GM19043 (cell line): ENCODE data around the gene CHMP1B.
"Not testable (repeated sequence)": the region's sequence is repeated elsewhere in the genome, so short reads cannot be mapped to it uniquely, and the experiment has no call there.

Source experiments
- ATAC-seq: cut with Tn5 transposase; IDR thresholded peaks from one replicate; pipeline ENCODE4 v1.9.1; 2021; ENCODE audit warnings: low read depth; ENCODE audit not compliant: unreplicated experiment

The CHMP1B gene

DNA sequence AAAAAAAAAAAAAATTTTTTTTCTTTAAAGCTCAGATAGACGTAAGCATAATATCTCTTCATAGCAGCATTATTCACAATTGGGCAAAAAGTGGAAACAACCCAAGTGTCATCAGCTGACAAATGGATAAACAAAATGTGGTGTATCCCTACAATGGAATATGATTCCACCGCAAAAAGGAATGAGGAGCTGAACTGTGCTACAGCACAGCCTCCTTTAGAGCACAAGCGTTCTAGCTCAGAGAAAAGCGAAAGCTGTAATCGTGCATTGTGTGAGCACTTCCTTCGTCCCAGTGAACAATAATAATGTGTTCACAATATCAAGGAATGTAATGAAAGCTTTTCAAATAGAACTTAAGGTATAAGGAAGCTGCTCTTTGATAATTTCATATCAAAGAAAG, 11.7 kb upstream of the CHMP1B start:
- ATAC-seq: no peak

DNA sequence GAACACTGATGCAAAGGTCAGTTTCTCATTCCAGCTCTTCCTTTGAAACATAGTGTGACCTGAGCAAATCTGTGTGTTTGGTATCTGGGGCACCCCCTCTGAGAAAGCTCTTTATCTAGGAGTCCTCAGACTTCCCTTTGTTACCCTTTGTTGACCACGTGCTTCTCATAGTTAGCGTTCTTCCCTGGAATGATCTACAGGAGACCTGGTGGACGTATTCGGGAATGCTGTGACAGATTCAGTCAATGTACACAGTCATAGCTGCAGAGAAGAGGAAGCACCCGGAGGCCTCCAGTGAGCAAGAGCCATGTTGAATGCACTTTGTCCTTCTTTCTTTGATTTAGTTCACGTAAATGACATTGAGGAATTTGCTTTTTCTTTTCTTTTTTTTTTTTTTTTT, 10.7 kb upstream of the CHMP1B start:
- no peak for ATAC-seq

DNA sequence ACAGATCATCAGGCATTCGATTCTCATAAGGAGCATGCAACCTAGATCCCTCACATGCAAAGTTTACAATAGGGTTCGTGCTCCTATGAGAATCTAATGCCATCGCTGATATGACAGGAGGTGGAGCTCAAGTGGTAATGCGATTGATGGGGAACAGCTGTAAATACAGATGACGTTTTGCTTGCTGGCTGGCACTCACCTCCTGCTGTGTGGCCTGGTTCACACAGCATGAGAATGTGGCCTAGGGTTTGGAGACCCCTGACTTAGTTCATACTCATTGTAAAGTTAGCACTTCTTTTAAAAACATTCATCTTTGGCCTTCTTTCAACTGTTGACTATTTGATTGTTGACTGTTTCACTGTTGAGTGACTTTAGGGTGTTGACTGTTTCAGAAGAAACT, 8.7 kb upstream of the CHMP1B start:
- ATAC-seq: no peak

DNA sequence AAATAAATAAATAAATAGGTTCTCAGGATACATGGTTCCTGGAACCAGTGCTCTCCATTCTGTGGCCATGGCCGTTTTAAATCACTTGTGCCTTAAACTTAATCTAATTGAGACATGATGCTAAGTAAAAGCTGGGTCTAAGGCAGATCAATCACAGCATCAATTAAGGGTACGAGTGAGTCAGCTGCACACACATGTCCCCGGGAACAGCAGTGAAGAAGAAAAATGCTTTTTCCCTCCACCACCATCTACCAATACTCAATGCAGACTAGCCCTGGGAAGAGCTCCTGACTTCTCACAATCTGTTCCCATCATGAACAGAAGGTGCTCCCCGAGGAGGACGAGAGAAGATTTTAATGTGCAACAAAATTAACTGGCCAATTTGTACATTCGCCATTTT, 6.8 kb upstream of the CHMP1B start:
- no peak for ATAC-seq

DNA sequence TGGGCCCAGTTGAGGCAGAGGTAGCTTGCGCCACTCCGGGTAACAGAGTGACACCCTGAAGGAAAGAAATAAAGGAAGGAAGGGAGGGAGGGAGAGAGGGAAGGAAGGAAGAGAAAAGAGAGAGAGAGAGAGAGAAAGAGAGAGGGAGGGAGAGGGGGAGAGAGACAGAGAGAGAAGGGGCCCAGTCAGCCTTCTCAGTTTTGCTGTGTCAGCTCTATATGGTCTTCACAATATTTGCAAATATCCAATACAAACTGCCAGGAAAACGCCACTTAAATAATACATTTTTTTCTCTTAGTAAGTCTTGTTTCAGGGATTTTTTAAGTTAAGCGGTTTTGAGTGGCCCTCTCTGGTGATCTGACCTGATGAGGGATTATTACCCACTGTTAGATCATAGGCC, 5.6 kb upstream of the CHMP1B start:
- no peak for ATAC-seq

DNA sequence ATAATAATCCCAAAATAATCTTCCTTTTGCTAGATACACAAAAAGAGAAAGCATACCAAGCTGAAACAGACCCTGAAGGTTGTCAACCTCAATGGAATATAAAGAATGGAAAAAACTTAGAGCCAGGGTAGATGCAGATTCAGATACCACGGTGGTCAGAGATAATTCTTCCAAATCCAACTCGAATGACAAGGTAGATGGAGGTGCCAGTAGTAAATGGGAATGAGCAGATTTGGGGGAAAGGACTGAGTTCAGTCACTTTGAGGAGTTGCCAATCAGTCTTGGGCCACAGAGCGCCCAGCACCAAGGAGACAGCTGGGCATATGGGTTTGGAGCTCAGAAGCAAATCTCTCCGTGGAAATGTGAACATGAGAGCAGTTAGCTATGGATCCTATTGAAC, 3.4 kb upstream of the CHMP1B start:
- ATAC-seq: no peak

DNA sequence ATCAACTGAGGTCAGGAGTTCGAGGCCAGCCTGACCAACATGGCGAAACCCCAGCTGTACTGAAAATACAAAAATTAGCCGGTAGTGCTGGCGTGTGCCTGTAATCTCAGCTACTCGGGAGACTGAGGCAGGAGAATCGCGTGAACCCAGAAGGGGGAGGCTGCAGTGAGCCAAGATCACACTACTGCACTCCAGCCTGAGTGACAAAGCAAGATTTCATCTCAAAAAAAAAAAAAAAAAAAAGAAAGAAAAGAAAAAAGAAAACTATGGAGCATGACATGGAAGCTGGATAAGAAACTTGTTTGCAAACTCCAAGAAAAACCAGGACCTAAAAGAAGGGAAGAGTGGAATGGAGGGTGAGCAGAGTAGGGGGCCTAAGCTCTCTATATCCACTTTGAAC, 1.9 kb upstream of the CHMP1B start:
- no peak for ATAC-seq

DNA sequence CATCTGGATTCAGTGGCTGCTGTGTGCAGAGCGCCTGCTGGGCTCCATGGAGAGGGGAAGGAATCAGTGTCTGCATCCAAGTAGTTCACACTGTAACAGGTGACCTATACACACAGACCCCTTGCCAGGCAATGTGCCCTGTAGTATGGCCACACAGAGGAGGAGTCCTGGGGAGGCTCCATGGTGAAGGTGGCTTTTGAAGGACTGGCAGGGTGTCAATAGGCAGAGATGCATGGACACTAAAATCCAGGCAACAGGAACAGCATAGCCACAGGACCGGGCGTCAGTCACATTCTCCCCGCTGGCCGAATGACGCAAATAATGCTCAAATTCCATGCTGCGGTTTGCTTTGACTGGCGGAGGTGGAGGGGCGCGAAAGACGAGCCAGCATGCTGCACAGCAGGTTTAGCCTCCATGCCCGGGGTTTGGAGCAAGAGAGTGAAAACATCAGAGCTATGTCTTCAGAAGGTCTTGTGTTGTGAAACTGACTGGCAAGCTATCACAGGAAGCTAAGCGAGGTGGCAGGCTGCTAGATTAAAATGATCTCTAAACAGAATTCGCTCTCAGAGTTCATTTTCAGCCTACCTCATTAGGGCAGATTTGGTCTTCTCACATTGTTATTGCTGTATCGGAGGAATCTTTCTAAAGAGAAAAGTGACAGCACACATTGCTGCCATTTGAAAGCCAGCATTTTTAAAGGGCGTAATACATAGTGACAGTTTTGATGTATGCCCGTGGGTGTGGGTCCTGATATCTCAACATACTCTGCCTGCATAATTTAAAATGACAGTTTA, 1.2 kb upstream of the CHMP1B start:
- no peak for ATAC-seq

DNA sequence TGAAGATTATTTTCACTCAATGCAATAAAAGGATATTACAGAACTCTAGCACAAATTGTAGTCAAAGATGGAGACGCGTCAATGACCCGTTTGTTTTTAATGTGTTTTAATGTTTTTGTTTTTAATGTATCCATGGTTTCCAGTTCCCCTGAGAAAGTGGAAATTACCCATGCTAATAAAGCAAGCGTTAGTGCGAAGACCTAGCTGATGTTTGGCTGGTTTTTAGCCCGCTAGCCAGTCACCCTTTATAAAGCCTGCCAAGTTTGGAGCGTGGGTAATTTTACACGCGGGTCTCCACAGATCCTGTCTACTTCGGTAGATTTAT, 430 bp upstream of the CHMP1B start:
- peak; percentile 23 for ATAC-seq

DNA sequence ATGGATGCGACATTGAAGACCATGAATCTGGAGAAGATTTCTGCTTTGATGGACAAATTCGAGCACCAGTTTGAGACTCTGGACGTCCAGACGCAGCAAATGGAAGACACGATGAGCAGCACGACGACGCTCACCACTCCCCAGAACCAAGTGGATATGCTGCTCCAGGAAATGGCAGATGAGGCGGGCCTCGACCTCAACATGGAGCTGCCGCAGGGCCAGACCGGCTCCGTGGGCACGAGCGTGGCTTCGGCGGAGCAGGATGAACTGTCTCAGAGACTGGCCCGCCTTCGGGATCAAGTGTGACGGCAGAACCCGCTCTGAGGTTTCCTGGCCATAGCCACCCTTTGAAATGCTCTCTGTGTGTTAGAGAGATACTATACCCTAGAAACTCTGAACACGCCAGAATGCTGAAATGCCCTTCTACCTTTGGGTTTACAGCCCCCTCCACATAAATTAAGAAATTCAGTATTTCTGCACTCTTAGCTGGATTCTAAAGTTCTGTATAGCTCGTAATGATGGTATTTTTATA, 659 bp downstream of the CHMP1B start:
- no peak for ATAC-seq

DNA sequence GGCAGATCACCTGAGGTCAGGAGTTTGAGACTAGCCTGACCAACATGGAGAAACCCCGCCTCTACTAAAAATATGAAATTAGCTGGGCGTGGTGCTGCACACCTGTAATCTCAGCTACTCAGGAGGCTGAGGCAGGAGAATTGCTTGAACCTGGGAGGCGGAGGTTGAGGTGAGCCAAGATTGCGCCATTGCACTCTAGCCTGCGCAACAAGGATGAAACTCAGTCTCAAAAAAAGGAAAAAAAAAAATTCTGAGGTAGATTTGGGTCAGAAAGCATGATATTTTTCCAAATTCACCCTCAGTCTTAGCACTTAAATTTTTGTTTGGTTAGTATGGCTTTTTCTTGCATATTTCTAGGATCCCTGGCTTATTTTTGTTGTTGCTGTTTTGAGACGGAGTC, 3.3 kb downstream of the CHMP1B start:
- not testable (repeated sequence) for ATAC-seq

DNA sequence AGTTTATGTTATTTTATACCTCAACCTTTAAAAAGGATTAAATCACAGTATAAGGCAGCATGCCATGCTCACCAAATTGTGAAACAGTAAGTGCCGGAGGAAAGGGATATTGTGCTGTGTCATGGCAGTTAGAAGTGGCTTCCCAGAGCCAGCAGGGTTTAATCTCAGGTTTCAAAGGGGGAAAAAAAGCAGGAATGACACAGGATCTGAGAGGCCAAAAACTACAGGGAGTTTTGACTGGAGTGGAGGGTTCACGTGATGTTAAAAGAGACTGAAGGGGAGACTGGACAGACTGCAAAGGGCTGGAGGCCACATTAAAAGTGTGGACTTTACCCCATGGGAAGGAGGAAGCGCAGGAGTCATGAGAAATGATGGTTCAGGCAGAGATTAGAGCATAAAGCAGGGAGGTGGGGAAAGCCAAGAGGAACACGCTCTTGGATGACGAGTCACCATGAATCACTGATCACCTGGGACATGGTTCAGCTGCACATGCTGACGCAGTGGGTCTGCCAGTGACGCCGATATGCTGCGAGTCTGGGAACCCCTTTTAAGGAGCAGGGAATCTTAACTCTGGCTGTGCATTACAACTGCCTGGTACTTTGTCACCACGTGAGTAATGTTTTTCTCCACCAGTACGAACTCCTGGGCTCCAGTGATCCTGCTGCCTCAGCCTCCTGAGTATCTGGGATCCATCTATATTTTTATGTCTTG, 6.1 kb downstream of the CHMP1B start:
- no peak for ATAC-seq

DNA sequence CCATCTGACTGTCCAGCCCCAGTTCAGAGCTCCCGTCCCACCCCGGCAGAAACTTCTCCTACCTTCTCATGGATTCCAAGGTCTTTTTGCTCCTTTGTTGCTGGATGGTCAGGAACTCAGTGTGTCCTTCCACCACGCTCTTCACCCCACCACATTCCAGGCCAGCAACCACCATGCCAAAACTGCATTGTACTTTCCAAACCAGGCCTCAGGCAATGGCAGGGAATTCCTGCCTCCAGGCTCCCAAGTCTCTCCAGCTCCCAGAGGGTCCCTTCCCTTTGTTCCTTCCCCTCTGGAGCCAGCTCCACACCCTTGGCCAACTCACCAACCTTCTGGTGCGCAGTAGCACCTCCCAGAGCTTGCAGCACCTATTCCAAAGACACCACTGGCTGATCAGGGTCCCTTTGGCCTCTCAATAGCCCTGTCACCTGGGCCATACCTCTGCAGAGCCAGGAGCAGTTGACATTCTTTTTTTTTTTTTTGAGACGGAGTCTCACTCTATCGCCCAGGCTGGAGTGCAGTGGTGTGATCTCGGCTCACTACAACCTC, 8.1 kb downstream of the CHMP1B start:
- ATAC-seq: no peak

DNA sequence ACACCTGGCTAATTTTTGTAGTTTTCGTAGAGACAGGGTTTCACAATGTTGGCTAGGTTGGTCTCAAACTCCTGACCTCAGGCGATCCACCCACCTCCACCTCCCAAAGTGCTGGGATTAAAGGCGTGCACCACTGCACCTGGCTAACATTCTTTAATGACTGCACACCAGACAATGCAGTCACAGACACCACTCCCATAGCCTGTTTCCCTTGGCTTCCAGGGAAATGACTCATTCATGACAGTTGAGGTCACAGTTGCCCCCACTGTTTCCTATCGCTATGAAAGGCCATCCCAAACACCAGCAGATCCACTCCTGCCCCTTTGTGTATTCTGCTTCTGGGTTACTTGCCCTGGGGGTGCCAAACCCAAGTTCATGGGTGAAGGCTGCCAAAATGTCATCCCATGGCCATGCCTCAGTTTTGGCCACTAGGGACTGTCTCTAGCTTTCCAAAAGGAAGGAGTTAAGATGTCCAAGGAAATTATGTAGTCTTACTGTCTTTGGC, 8.7 kb downstream of the CHMP1B start:
- no peak for ATAC-seq

DNA sequence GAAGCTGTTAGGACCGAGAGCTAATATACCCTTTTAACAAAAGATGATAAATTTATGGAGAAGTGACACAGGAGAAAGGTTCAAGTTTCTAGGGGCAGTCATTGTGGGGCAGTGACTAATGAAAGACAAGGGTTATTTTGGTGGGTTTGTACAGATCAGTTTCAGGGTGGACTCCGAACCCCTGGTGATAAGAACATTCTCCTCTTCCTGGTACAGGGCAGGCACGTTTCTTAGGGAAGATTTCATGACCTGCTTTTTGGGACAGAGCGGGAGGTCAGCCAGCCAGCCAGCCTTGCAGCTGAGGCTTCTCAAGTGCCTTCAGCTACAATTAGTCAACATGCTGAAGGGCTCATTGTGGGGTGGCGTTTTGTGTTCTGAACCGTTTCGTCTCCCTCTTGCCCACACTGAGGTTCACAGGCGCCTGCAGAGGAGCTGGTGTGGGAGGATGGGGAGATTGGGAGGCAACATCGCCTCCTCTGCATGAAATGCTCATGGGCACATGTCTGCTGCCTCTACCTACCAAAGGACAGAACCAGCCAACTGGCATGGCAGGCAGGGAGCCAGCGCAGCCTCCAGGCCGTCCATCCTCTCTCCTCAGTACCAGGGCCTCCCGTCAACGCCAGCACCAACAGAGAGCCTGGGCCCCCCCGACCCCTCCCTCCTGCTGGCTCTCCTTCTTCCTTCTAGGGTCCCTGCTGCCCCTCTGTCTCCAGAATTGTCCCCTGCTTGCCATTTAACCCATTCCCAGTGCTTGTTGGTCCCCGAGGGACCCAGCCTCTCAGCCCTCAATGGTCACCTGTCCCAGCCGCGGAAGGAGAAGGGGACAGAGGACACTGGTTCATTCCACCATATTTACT, 9.6 kb downstream of the CHMP1B start:
- ATAC-seq: no peak

DNA sequence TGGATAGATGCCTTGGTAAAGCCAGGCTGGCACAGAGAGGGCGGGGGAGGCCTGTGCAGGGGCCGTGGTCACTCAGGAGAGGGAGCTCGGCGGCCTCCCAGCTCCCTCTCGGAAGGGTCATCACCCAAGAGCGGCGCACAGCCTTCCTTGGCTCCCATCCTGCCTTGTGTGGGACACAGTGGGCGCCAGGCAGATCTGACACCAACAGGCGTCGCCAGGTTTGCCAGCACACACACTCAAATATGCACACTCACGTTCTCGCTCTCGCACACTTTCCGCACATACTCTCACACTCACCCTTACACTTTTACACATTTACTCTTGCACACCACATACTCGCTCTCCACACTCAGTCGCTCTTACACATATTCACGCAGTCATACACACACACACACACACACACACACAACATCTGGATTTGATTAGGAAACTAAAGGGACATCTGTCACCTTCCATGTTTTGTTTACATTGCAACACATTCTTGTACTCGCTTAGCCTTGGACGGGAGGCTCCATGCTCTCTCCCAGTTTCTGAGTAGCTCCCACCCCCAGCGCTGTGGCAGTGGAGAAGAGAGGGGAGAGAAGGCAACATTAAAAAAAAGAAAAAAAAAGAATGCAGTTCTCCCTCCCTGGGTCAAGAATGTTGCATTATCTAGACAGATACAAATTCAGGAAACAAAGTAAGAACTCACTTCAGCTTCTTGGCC, 10.5 kb downstream of the CHMP1B start:
- no peak for ATAC-seq

DNA sequence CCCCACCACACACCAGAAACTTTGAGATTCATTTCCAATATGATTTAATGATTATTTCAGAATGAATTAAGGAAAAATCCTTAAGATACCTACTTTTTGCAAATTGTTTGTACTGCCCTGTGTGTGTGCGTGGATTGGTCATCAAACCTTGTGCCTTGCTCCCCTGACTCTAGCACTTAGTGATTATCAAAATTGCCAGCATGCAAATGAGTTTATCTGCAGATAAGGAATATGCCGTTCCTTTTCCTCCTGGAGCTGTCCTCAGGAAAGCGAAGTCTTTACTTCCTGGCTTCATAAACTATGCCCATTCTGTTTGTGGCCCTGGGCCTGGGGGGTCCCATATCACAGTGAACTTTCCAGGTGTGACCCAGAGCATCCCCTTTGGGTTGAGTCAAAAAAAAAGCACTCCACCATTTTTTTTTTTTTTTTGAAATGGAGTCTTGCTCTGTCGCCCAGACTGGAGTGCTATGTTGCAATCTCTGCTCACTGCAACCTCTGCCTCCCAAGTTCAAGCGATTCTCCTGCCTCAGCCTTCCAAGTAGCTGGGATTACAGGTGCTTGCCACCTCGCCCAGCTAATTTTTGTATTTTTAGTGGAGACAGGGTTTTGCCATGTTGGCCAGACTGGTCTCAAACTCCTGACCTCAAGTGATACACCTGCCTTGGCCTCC, 11.4 kb downstream of the CHMP1B start:
- ATAC-seq: no peak

DNA sequence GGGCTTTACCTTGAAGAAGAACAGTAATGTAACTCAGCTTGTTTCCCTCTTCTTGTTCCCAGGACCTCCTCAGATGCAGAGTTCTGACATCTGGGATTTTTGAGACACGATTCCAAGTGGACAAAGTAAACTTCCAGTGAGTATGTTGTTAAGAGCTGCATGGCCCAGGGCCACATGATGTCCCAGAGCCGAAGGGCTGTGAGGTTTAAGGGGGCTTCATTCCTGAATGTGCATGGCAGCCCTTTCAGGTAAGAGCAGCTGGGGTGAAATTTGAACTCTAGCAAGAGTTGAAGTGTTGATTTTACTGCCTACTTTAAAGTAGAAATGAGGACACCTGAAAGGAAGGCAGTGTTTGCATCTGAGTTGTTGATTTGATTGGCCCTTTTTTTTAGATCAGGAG, 13.3 kb downstream of the CHMP1B start:
- ATAC-seq: no peak

DNA sequence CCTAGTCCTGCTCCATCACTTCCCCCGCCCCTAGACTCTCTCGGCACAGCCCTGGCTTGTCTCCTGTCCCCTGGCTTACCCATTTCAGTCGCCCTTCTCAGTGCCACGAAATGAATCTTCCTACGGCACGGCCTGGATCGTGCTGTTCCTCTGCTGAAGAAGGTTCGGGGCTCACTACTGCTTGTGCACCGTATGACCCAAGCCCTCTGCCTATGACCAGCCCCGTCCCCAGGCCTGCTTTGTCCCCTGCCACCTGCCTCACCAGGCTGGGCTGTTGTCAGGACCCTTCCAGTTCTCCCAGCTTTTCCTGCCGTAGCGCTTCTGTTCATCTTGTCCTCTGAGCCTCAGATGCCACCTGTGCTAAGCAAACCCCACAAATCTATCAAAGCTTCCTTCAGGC, 13.9 kb downstream of the CHMP1B start:
- ATAC-seq: no peak

DNA sequence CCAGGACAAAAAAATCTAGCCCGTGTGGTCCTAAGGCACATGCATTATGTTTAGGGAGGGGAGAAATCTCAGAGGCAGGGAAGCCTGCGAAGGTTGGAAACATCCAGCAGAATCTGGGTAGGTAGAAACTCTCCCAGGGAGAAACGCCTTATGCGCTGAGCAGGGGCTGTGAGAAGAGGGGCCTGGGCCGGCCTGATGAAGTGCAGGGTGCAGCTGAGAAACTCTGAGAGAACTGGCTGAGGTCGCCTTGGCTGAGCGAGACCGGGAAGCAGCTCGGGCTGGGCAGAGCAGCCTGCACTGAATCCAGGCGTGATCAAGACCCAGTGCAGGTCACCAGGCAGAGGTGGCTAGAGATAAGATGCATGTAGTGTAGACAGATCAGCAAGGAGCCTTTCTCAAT, 15.1 kb downstream of the CHMP1B start:
- ATAC-seq: no peak
